Progenitor cell of endocrine pancreas (in vitro differentiated cells): ENCODE data around the gene ADAM21. TPM values are rescaled to one million over a fixed set of nuclear protein-coding genes. Genes with fewer than 3 reads are reported as not detected.
"Not testable (repeated sequence)": the region's sequence is repeated elsewhere in the genome, so short reads cannot be mapped to it uniquely, and the experiment has no call there.

ENCODE experiments used
- DNase-seq: peaks from one replicate; pipeline ENCODE4 v3.0.0; 2021; ENCODE audit warnings: low spot score; ENCODE audit not compliant: unreplicated experiment
- H3K27ac Mint-ChIP-seq: 2 replicates; pipeline ENCODE4 v1.8.0; 2021; ENCODE audit warnings: mild to moderate bottlenecking, moderate library complexity, mixed read lengths
- H3K27me3 Mint-ChIP-seq: 2 replicates; pipeline ENCODE4 v1.8.0; 2021; ENCODE audit warnings: mixed read lengths
- H3K36me3 Mint-ChIP-seq: 2 replicates; pipeline ENCODE4 v1.8.0; 2022; ENCODE audit warnings: mixed read lengths; ENCODE audit not compliant: insufficient read depth
- H3K4me1 Mint-ChIP-seq: 2 replicates; pipeline ENCODE4 v1.8.0; 2021; ENCODE audit warnings: low read depth, mixed read lengths
- H3K4me3 Mint-ChIP-seq: 2 replicates; pipeline ENCODE4 v1.8.0; 2021; ENCODE audit warnings: low read depth, mild to moderate bottlenecking, moderate library complexity, mixed read lengths
- H3K9me3 Mint-ChIP-seq: 2 replicates; pipeline ENCODE4 v1.8.0; 2021; ENCODE audit warnings: low read depth, mixed read lengths
- CTCF ChIP-seq: fragments of 200-600 bp; sonication (generic); IDR thresholded peaks from one replicate; pipeline ENCODE4 v1.5.0; 2021; ENCODE audit warnings: antibody characterized with exemption, mild to moderate bottlenecking; ENCODE audit not compliant: unreplicated experiment
- total RNA-seq: library from RNA; stranded (reverse); gene quantifications from 2 replicates; pipeline ENCODE4 v1.2.1, GENCODE V29; 2021

ADAM21 gene
- total RNA-seq, 1 donor from 2014 or later: 0.12 TPM

GRCh38 chr14:70472253-70473159 lies 20.5 kb downstream of the ADAM21 start:
- Mint-ChIP-seq H3K27ac (no peak overlapping the region), H3K4me1 (no peaks in the 10 kb centered on the region), H3K9me3 (peaks cover 7% of the 10 kb centered on the region), H3K4me3 (no peak overlapping the region), H3K27me3 (no peaks in the 10 kb centered on the region), H3K36me3 (peaks cover 11% of the 10 kb centered on the region)
- no peak for DNase-seq
- no peak for TF ChIP-seq CTCF

- peaks cover 7% of the 10 kb centered on the region for H3K9me3 Mint-ChIP-seq
- no peak for TF ChIP-seq CTCF
- H3K4me3 Mint-ChIP-seq: no peak overlapping the region
- H3K27ac Mint-ChIP-seq: no peak overlapping the region
- H3K4me1 Mint-ChIP-seq: no peaks in the 10 kb centered on the region
- no peaks in the 10 kb centered on the region for H3K27me3 Mint-ChIP-seq
- peaks cover 11% of the 10 kb centered on the region for H3K36me3 Mint-ChIP-seq
- DNase-seq: no peak
These were observed 21.9 kb downstream of the ADAM21 start for GRCh38 chr14:70473825-70474224.

GRCh38 chr14:70475459-70475858 lies 23.5 kb downstream of the ADAM21 start:
- H3K27ac Mint-ChIP-seq, H3K27me3 Mint-ChIP-seq, DNase-seq, H3K4me3 Mint-ChIP-seq, H3K4me1 Mint-ChIP-seq: not testable (repeated sequence)
- H3K36me3 Mint-ChIP-seq: peaks cover 14% of the 10 kb centered on the region
- peaks cover 11% of the 10 kb centered on the region for H3K9me3 Mint-ChIP-seq

- DNase-seq, H3K27ac Mint-ChIP-seq, H3K27me3 Mint-ChIP-seq, H3K4me1 Mint-ChIP-seq, H3K4me3 Mint-ChIP-seq: not testable (repeated sequence)
- Mint-ChIP-seq H3K9me3 (peaks cover 11% of the 10 kb centered on the region), H3K36me3 (peaks cover 15% of the 10 kb centered on the region)
These were observed 25.6 kb downstream of the ADAM21 start for GRCh38 chr14:70477356-70478105.

- Mint-ChIP-seq H3K4me1 (no peaks in the 10 kb centered on the region), H3K27ac (no peak overlapping the region), H3K4me3 (no peak overlapping the region), H3K36me3 (peaks cover 30% of the 10 kb centered on the region), H3K9me3 (peaks cover 40% of the 10 kb centered on the region), H3K27me3 (no peaks in the 10 kb centered on the region)
- TF ChIP-seq CTCF: no peak
- DNase-seq: no peak
These were observed 37.7 kb downstream of the ADAM21 start for GRCh38 chr14:70489579-70490200.

- Mint-ChIP-seq H3K36me3 (peaks cover 14% of the 10 kb centered on the region), H3K9me3 (peaks cover 40% of the 10 kb centered on the region), H3K27me3 (no peaks in the 10 kb centered on the region), H3K4me1 (no peaks in the 10 kb centered on the region), H3K27ac (no peak overlapping the region), H3K4me3 (no peak overlapping the region)
- no peak for DNase-seq
- TF ChIP-seq CTCF: no peak
These were observed 46.2 kb downstream of the ADAM21 start for GRCh38 chr14:70498191-70498590.
